ENCODE results near the gene HOXC5.

DNA sequence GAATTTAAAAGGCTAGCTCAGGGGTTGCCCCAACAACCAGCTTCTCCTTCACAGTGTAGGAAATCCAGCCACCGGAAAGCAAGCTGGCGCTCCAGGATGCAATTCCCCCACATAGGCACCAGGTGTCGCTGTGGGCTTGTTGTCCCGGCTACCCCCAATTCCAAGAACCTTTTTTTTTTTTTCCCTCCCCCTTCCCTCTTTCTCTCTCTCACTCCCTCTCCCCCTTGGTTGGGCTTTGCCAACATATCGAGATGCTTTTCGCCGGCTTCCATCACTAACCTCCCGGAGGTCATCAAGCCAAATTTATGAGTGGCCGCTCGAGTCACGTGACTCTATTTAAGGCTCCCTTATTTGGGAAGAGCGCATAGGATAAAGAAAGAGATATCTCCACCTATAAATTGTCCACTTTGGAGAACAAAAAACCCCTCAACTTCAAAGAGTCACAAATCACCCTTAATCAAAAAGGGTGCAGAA is at the start of gene HOXC5:
- peak in 1 of 3 donors; percentile 88 for TF ChIP-seq CTCF (IDR thresholded peaks at IDR 0.05)
- no peak for TF ChIP-seq POLR2A (IDR thresholded peaks at IDR 0.05)

All from lower leg skin (tissue), 3 donors.